ENCODE measurements around the gene MBTD1.
"Not testable (repeated sequence)": the region's sequence is repeated elsewhere in the genome, so short reads cannot be mapped to it uniquely, and the experiment has no call there.

DNA sequence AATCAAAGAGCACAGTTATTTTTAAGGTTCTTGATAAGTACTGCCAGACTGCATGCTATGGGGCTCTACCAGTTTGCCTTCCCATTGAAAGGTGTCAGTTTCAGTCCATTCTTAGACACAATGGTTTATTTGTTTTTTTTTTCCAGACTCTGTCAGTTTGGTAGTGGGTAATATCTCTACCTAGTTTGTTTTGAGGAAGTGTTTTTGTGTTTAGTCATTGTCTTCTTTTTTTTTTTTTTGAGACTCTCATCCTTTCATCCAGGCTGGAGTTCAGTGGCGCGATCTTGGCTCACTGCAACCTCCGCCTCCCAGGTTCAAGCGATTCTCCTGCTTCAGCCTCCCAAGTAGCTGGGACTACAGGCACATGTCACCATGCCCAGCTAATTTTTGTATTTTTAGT is 4.6 kb upstream of the MBTD1 start:
- TF ChIP-seq, protein P1, sequence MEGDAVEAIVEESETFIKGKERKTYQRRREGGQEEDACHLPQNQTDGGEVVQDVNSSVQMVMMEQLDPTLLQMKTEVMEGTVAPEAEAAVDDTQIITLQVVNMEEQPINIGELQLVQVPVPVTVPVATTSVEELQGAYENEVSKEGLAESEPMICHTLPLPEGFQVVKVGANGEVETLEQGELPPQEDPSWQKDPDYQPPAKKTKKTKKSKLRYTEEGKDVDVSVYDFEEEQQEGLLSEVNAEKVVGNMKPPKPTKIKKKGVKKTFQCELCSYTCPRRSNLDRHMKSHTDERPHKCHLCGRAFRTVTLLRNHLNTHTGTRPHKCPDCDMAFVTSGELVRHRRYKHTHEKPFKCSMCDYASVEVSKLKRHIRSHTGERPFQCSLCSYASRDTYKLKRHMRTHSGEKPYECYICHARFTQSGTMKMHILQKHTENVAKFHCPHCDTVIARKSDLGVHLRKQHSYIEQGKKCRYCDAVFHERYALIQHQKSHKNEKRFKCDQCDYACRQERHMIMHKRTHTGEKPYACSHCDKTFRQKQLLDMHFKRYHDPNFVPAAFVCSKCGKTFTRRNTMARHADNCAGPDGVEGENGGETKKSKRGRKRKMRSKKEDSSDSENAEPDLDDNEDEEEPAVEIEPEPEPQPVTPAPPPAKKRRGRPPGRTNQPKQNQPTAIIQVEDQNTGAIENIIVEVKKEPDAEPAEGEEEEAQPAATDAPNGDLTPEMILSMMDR (IDR thresholded peaks at IDR 0.05), result not testable (repeated sequence)
- TF ChIP-seq POLR2A, POLR2AphosphoS5 (IDR thresholded peaks at IDR 0.05): not testable (repeated sequence)
